GM18498 (cell line): ENCODE measurements around the gene KCNN3.
A peak's percentile ranks its signal among the peaks of the same experiment; 100 is the strongest.

Source experiments
- ATAC-seq: cut with Tn5 transposase; IDR thresholded peaks from one replicate; pipeline ENCODE4 v1.9.1; 2021; ENCODE audit warnings: mild to moderate bottlenecking, moderate library complexity; ENCODE audit not compliant: unreplicated experiment

Gene KCNN3

GRCh38 chr1:154798645-154799044 lies 71.4 kb downstream of the KCNN3 start:
- no peak for ATAC-seq

- no peak for ATAC-seq
These were observed 72.9 kb downstream of the KCNN3 start for GRCh38 chr1:154797175-154797574.

DNA sequence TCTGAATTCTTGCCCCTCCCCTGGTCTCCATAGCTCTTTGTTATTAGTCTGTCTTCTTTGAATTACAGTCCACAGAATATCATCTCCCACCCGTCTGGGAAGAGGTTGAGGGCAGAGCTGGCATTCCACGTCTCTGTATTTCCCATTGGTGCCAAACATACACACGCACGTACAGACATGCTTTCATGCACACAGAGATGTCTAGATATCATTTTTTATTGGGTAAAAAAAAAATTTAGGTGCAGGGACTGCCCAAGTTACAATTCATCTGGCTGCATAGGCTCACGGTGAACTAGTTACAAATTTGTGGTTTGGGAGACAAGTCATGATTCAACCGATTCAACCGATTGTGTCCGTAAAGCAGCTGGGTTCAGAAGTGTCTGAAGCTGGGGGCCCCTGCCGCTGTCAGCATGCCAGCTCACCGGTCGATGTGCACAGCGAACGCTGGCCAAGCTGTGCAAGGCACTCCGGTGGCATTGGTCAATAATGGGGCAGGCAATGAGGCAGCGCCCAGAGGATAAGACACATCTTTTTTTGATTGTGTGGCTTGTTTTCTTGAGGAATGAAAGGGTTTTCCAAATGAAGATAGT lies 73.7 kb downstream of the KCNN3 start:
- ATAC-seq: no peak

DNA sequence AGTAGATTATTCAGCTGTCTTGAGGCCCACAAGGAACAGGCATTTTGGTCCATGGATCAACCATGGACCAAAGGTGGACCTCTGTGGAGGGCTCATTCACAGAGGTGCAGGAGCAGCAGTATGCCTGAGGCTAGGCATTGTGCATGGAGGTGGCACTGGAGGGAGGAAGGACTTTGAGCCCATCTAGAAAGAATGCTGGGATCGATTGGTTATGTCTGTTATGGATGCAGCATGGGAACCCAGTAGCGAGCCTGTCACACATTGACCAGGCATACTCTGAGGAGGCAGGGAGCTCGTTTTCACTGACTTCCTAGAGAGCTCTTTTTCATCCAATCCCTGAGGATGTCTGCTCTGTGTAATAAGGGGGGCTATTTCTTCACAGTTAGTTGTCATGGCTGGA lies 75.5 kb downstream of the KCNN3 start:
- ATAC-seq: no peak

GRCh38 chr1:154793685-154794084 lies 76.4 kb downstream of the KCNN3 start:
- ATAC-seq: no peak

- no peak for ATAC-seq
These were observed 77.2 kb downstream of the KCNN3 start for GRCh38 chr1:154792899-154793298.

DNA sequence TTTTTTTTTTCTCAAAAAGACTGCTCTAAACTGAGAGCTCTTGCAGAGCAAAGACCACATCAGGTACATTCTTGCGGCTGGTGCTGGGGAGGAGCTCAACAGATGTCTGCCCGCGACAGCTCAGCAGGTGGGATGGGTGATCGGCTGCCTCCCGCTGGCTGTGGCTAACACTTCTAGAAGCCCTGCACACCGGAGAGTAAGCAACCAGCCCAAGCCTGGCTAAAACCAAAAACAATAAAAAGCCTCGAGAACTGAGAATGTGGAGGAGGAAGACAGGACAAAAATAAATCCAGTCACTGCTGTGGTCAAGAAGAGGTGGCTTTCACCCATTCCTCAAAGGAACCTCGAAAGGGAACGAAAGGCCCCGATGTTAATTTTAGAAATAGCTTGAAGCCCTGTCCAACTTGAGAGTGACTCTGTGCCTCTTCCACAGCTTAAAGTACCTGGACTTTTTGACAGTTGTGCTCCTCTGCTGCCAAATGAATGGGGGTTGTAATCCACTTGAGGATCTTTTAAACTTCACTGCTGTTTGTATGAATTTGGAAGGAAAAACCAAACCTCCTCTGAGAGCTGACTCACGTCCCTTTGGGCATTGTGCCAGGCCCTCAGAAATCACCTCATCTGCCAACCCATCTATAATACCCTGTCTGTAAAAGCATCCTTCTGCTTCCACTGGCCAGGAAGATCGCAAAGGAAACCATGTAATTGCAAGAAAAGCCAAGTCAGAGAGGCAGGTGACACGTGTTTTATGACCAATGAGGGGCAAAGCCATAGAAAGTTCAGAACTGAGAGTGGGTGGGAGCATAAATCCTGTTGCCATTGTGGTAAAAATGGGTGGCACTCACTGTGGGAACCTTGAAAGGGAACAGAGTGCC lies 78.6 kb downstream of the KCNN3 start:
- ATAC-seq: peak; percentile 81

GRCh38 chr1:154788886-154789285 lies 81.2 kb downstream of the KCNN3 start:
- ATAC-seq: no peak

GRCh38 chr1:154788110-154788870 lies 81.8 kb downstream of the KCNN3 start:
- no peak for ATAC-seq

- ATAC-seq: no peak
These were observed 83.1 kb downstream of the KCNN3 start for GRCh38 chr1:154786804-154787570.

DNA sequence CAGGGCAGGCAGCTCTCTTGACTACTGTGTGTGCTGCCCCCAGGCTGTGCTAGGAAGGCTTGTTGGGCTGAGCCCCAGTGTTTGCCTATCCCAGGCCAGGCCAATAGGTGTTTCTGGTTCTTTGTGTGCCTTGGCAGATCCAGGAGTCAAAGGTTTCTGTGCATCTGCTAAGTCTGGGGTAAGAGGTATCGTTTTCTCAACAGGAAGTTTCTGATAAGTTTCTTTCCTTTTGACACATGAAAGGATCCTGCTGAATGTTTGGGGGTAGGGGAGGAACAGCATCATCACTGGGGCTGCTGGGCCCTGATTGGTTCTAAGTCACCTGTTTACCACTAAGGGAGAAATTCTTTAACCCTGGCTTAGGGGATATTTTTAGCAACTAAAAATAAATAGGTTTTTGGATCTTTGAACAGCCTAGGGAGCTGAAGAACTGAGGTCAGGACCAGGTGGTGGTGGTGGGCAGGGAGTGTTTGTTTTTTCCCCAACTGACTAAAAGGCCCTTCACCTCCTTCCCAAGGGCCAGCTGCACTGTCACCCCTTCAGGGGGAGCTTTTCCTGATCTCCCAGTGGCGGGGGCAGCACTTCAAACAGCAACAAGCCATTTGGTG lies 85.1 kb downstream of the KCNN3 start:
- peak; percentile 77 for ATAC-seq

GRCh38 chr1:154784416-154784815 lies 85.7 kb downstream of the KCNN3 start:
- ATAC-seq: no peak

DNA sequence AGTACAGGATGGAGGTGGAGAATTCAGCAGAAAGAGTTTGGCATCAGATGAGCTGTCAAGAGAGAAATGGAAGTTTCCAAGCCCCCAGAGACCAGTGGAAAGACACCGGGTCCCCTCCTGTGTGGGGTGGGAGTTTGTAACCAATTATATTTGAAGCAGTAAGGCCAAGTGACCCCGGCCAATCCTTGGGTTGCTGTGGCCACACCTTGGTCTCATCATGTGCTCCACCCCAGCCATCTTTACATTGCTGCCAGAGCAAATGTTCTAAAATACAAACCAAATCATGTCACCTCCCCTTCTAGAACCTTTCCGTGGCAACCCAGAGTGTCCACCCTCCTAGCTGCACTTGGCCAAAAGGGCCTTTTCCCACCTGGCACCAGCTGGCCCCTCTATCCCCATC lies 86.1 kb downstream of the KCNN3 start:
- ATAC-seq: no peak

GRCh38 chr1:154780541-154780940 lies 89.5 kb downstream of the KCNN3 start:
- ATAC-seq: no peak

DNA sequence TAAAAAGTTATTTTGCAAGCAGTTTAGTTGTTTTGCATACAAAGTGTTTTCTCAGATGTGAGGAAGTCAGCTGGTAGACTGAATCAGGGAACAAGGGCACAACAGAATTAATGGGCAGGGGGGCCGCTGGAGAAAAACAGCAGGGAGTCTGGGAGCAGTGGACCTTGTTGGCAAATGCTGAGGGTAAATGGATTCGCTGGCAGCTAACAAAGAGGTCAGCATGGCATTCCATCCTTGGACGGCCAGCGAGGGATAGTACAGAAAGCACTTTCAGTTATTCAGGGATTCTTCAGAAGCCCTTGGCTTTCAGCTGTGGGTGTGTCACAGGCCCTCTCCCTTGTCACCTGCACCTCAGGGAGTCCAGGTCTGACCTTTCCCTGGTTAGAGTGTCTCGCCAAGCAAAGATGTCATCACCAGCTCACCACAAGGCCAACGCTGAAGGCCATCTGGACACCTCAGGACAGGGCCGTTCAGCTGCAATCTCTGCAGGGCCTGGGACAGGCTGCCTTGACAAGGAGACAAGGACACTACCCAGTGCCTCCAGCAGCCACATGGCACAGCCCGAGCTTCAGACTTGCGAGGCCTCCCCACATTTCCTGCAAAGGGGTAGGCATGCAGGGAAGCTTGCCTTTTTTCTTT lies 90.4 kb downstream of the KCNN3 start:
- no peak for ATAC-seq

- ATAC-seq: no peak
These were observed 91.1 kb downstream of the KCNN3 start for GRCh38 chr1:154778944-154779343.

DNA sequence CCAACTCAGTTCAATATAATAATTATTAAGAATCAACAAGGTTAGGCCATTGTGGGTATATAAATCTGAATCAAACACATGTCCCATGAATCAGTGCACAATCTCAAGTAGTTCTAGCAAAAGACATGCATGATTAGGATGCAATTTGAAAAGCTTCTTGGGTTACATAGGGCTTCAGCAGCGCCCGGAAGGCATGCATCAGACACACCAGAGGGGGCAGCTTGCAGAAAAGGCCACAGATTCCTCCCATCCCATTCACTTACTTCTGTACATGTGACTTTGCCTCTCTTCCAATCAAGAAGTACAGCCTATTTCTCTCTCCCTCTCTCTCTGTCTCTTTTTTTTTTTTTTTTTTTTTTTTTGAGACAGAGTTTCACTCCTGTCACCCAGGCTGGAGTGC lies 91.8 kb downstream of the KCNN3 start:
- no peak for ATAC-seq

DNA sequence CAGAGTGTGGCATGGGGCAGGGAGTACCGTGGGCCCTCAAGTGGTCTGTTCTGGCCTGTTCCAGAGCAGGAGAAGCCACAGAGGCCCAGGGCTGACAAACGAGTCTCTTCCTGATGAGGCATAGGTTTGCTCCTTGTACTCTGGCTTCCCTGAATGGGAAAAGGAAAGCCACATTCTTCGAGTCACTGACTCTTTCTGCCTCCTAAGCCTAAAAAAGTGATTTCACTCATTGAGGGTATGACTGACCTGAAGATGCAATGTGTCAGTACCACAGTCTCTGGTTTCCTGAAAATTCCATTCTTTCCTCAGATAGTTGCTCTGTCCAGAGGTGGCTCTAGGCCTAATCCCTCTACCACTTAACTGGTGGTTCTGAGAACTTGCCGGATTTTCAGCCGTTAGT lies 92.3 kb downstream of the KCNN3 start:
- no peak for ATAC-seq

DNA sequence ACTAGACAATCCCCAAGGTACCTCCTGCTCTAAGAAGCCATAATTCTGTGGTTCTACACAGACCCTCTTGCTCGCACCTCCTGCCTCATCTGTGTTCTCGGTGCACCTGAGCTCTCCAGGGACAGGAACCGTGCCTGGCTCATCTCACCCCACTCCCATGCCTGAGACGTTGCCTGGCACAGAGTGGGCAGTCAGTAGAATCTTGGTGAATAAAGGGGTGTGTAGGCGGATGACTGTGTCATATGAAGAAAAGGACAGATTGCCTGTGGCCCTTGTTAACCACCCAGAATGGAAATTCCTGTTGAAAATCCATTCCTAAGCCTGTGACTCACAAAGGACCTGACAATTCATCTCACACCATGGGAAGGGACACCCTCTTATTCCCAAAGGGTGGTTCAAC lies 92.9 kb downstream of the KCNN3 start:
- no peak for ATAC-seq
